Aorta (tissue), 5 donors: ENCODE data around the gene OOSP4A. TPM values are rescaled to one million over a fixed set of nuclear protein-coding genes. Genes with fewer than 3 reads are reported as not detected.
"Not testable (repeated sequence)": the region's sequence is repeated elsewhere in the genome, so short reads cannot be mapped to it uniquely, and the experiment has no call there.

Source experiments
- ATAC-seq: fragments of 200-7000 bp; cut with Tn5 transposase; one replicate; pipeline ENCODE4 v1.9.1; 2022; ENCODE audit warnings: moderate library complexity; ENCODE audit not compliant: low FRiP score
- DNase-seq, 2 donors: peaks; one replicate each; pipeline ENCODE4 v3.0.0-alpha.2; 2020
- H3K27ac ChIP-seq, 2 donors: one replicate each; pipeline ENCODE4 v1.5.1; 2013; ENCODE audit warnings: low read length in 2 of 2, mild to moderate bottlenecking in 2 of 2, moderate library complexity in 2 of 2, control low read depth in 1 of 2, inconsistent platforms in 1 of 2, low read depth in 1 of 2
- H3K27me3 ChIP-seq, 2 donors: one replicate each; pipeline ENCODE4 v1.6.1; 2013; ENCODE audit warnings: control low read depth in 1 of 2, low read length in 1 of 2, mild to moderate bottlenecking in 1 of 2, moderate library complexity in 1 of 2; ENCODE audit not compliant: insufficient read depth in 2 of 2, control insufficient read depth in 1 of 2
- H3K36me3 ChIP-seq, 2 donors: one replicate each; pipeline ENCODE4 v1.6.1; 2013; ENCODE audit warnings: control low read depth in 1 of 2, low read length in 1 of 2, mild to moderate bottlenecking in 1 of 2; ENCODE audit not compliant: insufficient read depth in 2 of 2, control insufficient read depth in 1 of 2
- H3K4me1 ChIP-seq, 2 donors: one replicate each; pipeline ENCODE4 v1.6.1; 2013; ENCODE audit warnings: low read length in 2 of 2, control low read depth in 1 of 2, mild to moderate bottlenecking in 1 of 2, moderate library complexity in 1 of 2; ENCODE audit not compliant: insufficient read depth in 2 of 2, control insufficient read depth in 1 of 2
- H3K4me3 ChIP-seq, 2 donors: one replicate each; pipeline ENCODE4 v1.5.1; 2013; ENCODE audit warnings: low read length in 2 of 2, control low read depth in 1 of 2, mild to moderate bottlenecking in 1 of 2
- H3K9me3 ChIP-seq: one replicate; pipeline ENCODE4 v1.6.1; 2013; ENCODE audit warnings: mild to moderate bottlenecking, low read length; ENCODE audit not compliant: control insufficient read depth
- WGBS, 2 donors: extraction: QIAGEN DNeasy Blood & Tissue Kit; methylation state at CpG; one replicate each; pipeline ENCODE4 v1.1.7; 2013; 5-methylcytosine and 5-hydroxymethylcytosine counted together
- intact Hi-C, 2 donors: fragments of 100-400 bp; cut with DNase I; formaldehyde crosslinking; loops; one replicate each; pipeline versions ENCODE4 v1.14.2 to v1.15.0; 2022
- polyA plus RNA-seq, 2 donors: library from polyadenylated mRNA; stranded (reverse); fragments of 200-250 nt; gene quantifications; one replicate each; pipeline ENCODE4 v1.2.3, GENCODE V29; 2013
- total RNA-seq, 2 donors: library from RNA; stranded (reverse); fragmentation: NEBNext Ultra II Directional; extraction: Animal tissue kit (Norgen Biotek cat#: 25700); gene quantifications; one replicate each; pipeline ENCODE4 v1.2.1, GENCODE V29; 2021
- donor health status: healthy with polysubstance abuse.
- donor health status: Bipolar disorder and iron deficiency.
- donor health status: DM: no; HTN: no; CAD: no.
- donor health status: DM: no; HTN: no; CAD: no.
- donor health status: DM: yes; HTN: yes; CAD: no.

OOSP4A gene
- total and polyA plus RNA-seq, 4 donors: not detected

GRCh38 chr11:59966201-59966600 lies 2.4 kb downstream of the OOSP4A start:
- ATAC-seq (no peak), DNase-seq (no peak)
- 90 to 92% methylated on average over 3 of the region's 3 CpGs for WGBS, 2 donors
- H3K9me3 ChIP-seq: no peaks in the 10 kb centered on the region
- no peaks in the 10 kb centered on the region for H3K27me3 ChIP-seq
- H3K4me3 ChIP-seq: no peak overlapping the region
- intact Hi-C loops: no loop called here
- no peak overlapping the region for H3K27ac ChIP-seq
- no peaks in the 10 kb centered on the region for H3K4me1 ChIP-seq
- H3K36me3 ChIP-seq: no peaks in the 10 kb centered on the region

- H3K27ac ChIP-seq: no peak overlapping the region
- no peaks in the 10 kb centered on the region for H3K36me3 ChIP-seq
- H3K27me3 ChIP-seq: no peaks in the 10 kb centered on the region
- intact Hi-C loops: no loop called here
- WGBS, 2 donors: 91% methylated on average over 3 of the region's 3 CpGs
- no peak for ATAC-seq
- DNase-seq: no peak
- H3K4me1 ChIP-seq: no peaks in the 10 kb centered on the region
- H3K9me3 ChIP-seq: no peaks in the 10 kb centered on the region
- no peak overlapping the region for H3K4me3 ChIP-seq
Observed at GRCh38 chr11:59967677-59968394, 4.0 kb downstream of the OOSP4A start.

- DNase-seq (no peak), ATAC-seq (no peak)
- H3K27me3 ChIP-seq: no peaks in the 10 kb centered on the region
- intact Hi-C loops: no loop called here
- H3K36me3 ChIP-seq: no peaks in the 10 kb centered on the region
- no peaks in the 10 kb centered on the region for H3K4me1 ChIP-seq
- H3K9me3 ChIP-seq: no peaks in the 10 kb centered on the region
- H3K4me3 ChIP-seq: no peak overlapping the region
- WGBS, 2 donors: 76 to 89% methylated on average over 1 of the region's 1 CpG
- no peak overlapping the region for H3K27ac ChIP-seq
Observed at GRCh38 chr11:59968395-59968783, 4.6 kb downstream of the OOSP4A start.

- intact Hi-C loops: no loop called here
- H3K27ac ChIP-seq: no peak overlapping the region
- H3K4me1 ChIP-seq: no peaks in the 10 kb centered on the region
- H3K36me3 ChIP-seq: no peaks in the 10 kb centered on the region
- DNase-seq (no peak), ATAC-seq (no peak)
- no peak overlapping the region for H3K4me3 ChIP-seq
- H3K9me3 ChIP-seq: no peaks in the 10 kb centered on the region
- 65 to 69% methylated on average over 5 of the region's 5 CpGs for WGBS, 2 donors
- H3K27me3 ChIP-seq: no peaks in the 10 kb centered on the region
Observed at GRCh38 chr11:59973097-59973496, 9.3 kb downstream of the OOSP4A start.

- Histone ChIP-seq H3K27ac (no peak overlapping the region), H3K36me3 (no peaks in the 10 kb centered on the region), H3K27me3 (no peaks in the 10 kb centered on the region), H3K9me3 (no peaks in the 10 kb centered on the region), H3K4me1 (no peaks in the 10 kb centered on the region), H3K4me3 (no peak overlapping the region)
- no peak for DNase-seq
- intact Hi-C loops: no loop called here
- 94 to 96% methylated on average over 4 of the region's 4 CpGs for WGBS, 2 donors
- ATAC-seq: no peak
Observed at GRCh38 chr11:59981106-59981770, 17.4 kb downstream of the OOSP4A start.

- WGBS, 2 donors: 66 to 86% methylated on average over 4 of the region's 4 CpGs
- H3K36me3 ChIP-seq, H3K27me3 ChIP-seq, H3K9me3 ChIP-seq, H3K4me3 ChIP-seq, intact Hi-C loops, H3K4me1 ChIP-seq, H3K27ac ChIP-seq, DNase-seq, ATAC-seq: not testable (repeated sequence)
Observed at GRCh38 chr11:59982037-59982436, 18.2 kb downstream of the OOSP4A start.

GRCh38 chr11:59983212-59983611 lies 19.4 kb downstream of the OOSP4A start:
- Histone ChIP-seq H3K27me3 (no peaks in the 10 kb centered on the region), H3K9me3 (no peaks in the 10 kb centered on the region), H3K36me3 (no peaks in the 10 kb centered on the region), H3K4me3 (no peak overlapping the region), H3K4me1 (no peaks in the 10 kb centered on the region), H3K27ac (no peak overlapping the region)
- intact Hi-C loops: no loop called here
- ATAC-seq (no peak), DNase-seq (no peak)
- WGBS, 2 donors: 81 to 85% methylated on average over 1 of the region's 1 CpG

- Histone ChIP-seq H3K27me3 (no peaks in the 10 kb centered on the region), H3K4me1 (no peaks in the 10 kb centered on the region), H3K36me3 (no peaks in the 10 kb centered on the region), H3K9me3 (no peaks in the 10 kb centered on the region), H3K27ac (no peak overlapping the region), H3K4me3 (no peak overlapping the region)
- DNase-seq (no peak), ATAC-seq (no peak)
- 85 to 89% methylated on average over 3 of the region's 3 CpGs for WGBS, 2 donors
- intact Hi-C loops: no loop called here
Observed at GRCh38 chr11:59984368-59984767, 20.5 kb downstream of the OOSP4A start.

GRCh38 chr11:59990421-59990820 lies 26.6 kb downstream of the OOSP4A start:
- Histone ChIP-seq H3K36me3 (no peaks in the 10 kb centered on the region), H3K4me3 (no peak overlapping the region), H3K27me3 (no peaks in the 10 kb centered on the region), H3K9me3 (no peaks in the 10 kb centered on the region), H3K27ac (no peak overlapping the region), H3K4me1 (no peaks in the 10 kb centered on the region)
- DNase-seq (no peak), ATAC-seq (no peak)
- intact Hi-C loops: no loop called here
- WGBS, 2 donors: 59 to 71% methylated on average over 1 of the region's 1 CpG
